HL-60 (cell line): ENCODE data around the gene KLHDC2.
"Not testable (repeated sequence)": the region's sequence is repeated elsewhere in the genome, so short reads cannot be mapped to it uniquely, and the experiment has no call there.

ENCODE experiments used
- POLR2AphosphoS5 ChIP-seq: IDR thresholded peaks from 2 replicates; pipeline ENCODE4 v1.6.1; 2012; ENCODE audit warnings: low read depth
- SPI1 ChIP-seq: IDR thresholded peaks from 2 replicates; pipeline ENCODE4 v1.6.1; 2012; ENCODE audit warnings: low read depth, mild to moderate bottlenecking, borderline replicate concordance
- TF ChIP-seq, protein P1 (sequence below): IDR thresholded peaks from one replicate; pipeline ENCODE4 v1.5.1; 2011; ENCODE audit warnings: low read length, control low read depth, inconsistent platforms; ENCODE audit not compliant: insufficient read depth
- TF ChIP-seq, protein P2 (sequence below): IDR thresholded peaks from 2 replicates; pipeline ENCODE4 v1.6.1; 2012; ENCODE audit warnings: low read depth; ENCODE audit not compliant: insufficient replicate concordance

DNA sequence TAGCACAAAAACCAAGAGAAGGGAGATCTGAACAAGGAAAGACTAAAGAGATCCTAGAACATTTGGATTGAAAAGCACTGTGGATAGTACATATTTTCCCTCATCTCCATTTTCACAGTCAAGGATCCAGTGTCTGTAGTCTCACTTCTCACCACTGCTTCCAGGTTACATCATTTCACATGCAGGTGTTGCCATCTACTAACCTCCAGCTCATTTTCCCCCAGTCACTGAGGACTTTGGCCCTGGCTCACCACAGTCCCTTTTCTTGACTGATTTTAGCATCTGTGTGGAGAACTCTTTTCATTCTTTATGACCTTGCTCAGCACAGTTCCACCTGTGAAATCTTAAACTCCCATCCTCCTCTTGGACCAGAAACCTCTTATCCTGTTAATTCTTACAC is 21.5 kb upstream of the KLHDC2 start:
- TF ChIP-seq, protein P1, sequence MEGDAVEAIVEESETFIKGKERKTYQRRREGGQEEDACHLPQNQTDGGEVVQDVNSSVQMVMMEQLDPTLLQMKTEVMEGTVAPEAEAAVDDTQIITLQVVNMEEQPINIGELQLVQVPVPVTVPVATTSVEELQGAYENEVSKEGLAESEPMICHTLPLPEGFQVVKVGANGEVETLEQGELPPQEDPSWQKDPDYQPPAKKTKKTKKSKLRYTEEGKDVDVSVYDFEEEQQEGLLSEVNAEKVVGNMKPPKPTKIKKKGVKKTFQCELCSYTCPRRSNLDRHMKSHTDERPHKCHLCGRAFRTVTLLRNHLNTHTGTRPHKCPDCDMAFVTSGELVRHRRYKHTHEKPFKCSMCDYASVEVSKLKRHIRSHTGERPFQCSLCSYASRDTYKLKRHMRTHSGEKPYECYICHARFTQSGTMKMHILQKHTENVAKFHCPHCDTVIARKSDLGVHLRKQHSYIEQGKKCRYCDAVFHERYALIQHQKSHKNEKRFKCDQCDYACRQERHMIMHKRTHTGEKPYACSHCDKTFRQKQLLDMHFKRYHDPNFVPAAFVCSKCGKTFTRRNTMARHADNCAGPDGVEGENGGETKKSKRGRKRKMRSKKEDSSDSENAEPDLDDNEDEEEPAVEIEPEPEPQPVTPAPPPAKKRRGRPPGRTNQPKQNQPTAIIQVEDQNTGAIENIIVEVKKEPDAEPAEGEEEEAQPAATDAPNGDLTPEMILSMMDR = not testable (repeated sequence)
- not testable (repeated sequence) for TF ChIP-seq POLR2AphosphoS5, SPI1
- TF ChIP-seq, protein P2, sequence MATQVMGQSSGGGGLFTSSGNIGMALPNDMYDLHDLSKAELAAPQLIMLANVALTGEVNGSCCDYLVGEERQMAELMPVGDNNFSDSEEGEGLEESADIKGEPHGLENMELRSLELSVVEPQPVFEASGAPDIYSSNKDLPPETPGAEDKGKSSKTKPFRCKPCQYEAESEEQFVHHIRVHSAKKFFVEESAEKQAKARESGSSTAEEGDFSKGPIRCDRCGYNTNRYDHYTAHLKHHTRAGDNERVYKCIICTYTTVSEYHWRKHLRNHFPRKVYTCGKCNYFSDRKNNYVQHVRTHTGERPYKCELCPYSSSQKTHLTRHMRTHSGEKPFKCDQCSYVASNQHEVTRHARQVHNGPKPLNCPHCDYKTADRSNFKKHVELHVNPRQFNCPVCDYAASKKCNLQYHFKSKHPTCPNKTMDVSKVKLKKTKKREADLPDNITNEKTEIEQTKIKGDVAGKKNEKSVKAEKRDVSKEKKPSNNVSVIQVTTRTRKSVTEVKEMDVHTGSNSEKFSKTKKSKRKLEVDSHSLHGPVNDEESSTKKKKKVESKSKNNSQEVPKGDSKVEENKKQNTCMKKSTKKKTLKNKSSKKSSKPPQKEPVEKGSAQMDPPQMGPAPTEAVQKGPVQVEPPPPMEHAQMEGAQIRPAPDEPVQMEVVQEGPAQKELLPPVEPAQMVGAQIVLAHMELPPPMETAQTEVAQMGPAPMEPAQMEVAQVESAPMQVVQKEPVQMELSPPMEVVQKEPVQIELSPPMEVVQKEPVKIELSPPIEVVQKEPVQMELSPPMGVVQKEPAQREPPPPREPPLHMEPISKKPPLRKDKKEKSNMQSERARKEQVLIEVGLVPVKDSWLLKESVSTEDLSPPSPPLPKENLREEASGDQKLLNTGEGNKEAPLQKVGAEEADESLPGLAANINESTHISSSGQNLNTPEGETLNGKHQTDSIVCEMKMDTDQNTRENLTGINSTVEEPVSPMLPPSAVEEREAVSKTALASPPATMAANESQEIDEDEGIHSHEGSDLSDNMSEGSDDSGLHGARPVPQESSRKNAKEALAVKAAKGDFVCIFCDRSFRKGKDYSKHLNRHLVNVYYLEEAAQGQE = not testable (repeated sequence)
